B cell (primary cell): Measurements from ENCODE around the gene TRPV4. TPM values are rescaled to one million over a fixed set of nuclear protein-coding genes. Genes with fewer than 3 reads are reported as not detected.

ENCODE experiments used
- ATAC-seq: fragments of 200-7000 bp; cut with Tn5 transposase; one replicate; pipeline ENCODE4 v1.10.0; 2021; ENCODE audit warnings: low read depth, mild to moderate bottlenecking, moderate number of reproducible peaks, moderate library complexity
- CTCF ChIA-PET: fragments of 350-600 bp; sonication (Branson Sonifier 250); formaldehyde crosslinking; loops from one replicate; lab custom pipeline; 2021; ENCODE audit warnings: antibody characterized with exemption, inconsistent platforms; lab: Charles Lee
- POLR2A ChIA-PET: fragments of 350-600 bp; sonication (Branson Sonifier 250); formaldehyde crosslinking; loops from one replicate; lab custom pipeline; 2021; ENCODE audit warnings: antibody characterized with exemption; lab: Charles Lee
- DNase-seq: peaks from one replicate; pipeline ENCODE4 v3.0.0; 2013
- H2AFZ ChIP-seq: 2 replicates; pipeline ENCODE4 v1.6.1; 2012; ENCODE audit warnings: mild to moderate bottlenecking, low read depth, low read length; ENCODE audit not compliant: insufficient read depth, poor library complexity, severe bottlenecking
- H3K27ac ChIP-seq, 2 donors: 1 replicate in 1 of 2; 2 replicates in 1 of 2; pipeline ENCODE4 v1.5.1; 2012 to 2013; ENCODE audit warnings: low read length in 2 of 2, mild to moderate bottlenecking in 2 of 2, moderate library complexity in 1 of 2
- H3K27me3 ChIP-seq, 4 experiments: fragments of 200-600 bp in 1 of 4; sonication (generic) in 1 of 4; replicated peaks in 1 of 4; 1 replicate in 2 of 4; 2 replicates in 2 of 4; pipeline versions ENCODE4 v1.6.1 to v1.7.0; 2013 to 2016; ENCODE audit warnings: low read length in 3 of 4, mild to moderate bottlenecking in 2 of 4, mixed read lengths in 1 of 4, moderate library complexity in 1 of 4; ENCODE audit not compliant: insufficient read depth in 4 of 4, control insufficient read depth in 3 of 4; ENCODE audit errors: control extremely low read depth in 1 of 4
- H3K36me3 ChIP-seq, 2 experiments: replicated peaks in 1 of 2; 1 replicate in 1 of 2; 2 replicates in 1 of 2; pipeline versions ENCODE4 v1.6.1 to v1.7.1; 2013; ENCODE audit warnings: low read length in 1 of 2; ENCODE audit not compliant: insufficient read depth in 2 of 2, control insufficient read depth in 1 of 2; ENCODE audit errors: control extremely low read depth in 1 of 2, extremely low read depth in 1 of 2
- H3K4me1 ChIP-seq, 2 donors: fragments of 200-600 bp in 1 of 2; sonication (generic) in 1 of 2; 1 replicate in 1 of 2; 2 replicates in 1 of 2; pipeline versions ENCODE4 v1.5.1 to v1.6.1; 2013 to 2017; ENCODE audit warnings: low read length in 2 of 2; ENCODE audit not compliant: control insufficient read depth in 2 of 2, insufficient read depth in 2 of 2
- H3K4me2 ChIP-seq: replicated peaks from 2 replicates; pipeline ENCODE3; 2012; ENCODE audit warnings: mild to moderate bottlenecking, low read depth, low read length; ENCODE audit not compliant: poor library complexity, severe bottlenecking
- H3K4me3 ChIP-seq, 5 experiments: fragments of 200-600 bp in 1 of 5; sonication (generic) in 1 of 5; 1 replicate in 3 of 5; 2 replicates in 2 of 5; pipeline versions ENCODE4 v1.5.1 to v1.7.0; 2011 to 2016; ENCODE audit warnings: low read length in 4 of 5, mild to moderate bottlenecking in 4 of 5, low read depth in 2 of 5, control low read depth in 1 of 5, moderate library complexity in 1 of 5; ENCODE audit not compliant: insufficient read depth in 1 of 5; ENCODE audit errors: control extremely low read depth in 1 of 5, extremely low read depth in 1 of 5
- H3K79me2 ChIP-seq: fragments of 200-600 bp; sonication (generic); one replicate; pipeline ENCODE4 v1.6.0; 2016; ENCODE audit warnings: low read length; ENCODE audit not compliant: control insufficient read depth, insufficient read depth
- H3K9ac ChIP-seq: fragments of 200-600 bp; sonication (generic); 2 replicates; pipeline ENCODE4 v1.6.1; 2017; ENCODE audit warnings: mild to moderate bottlenecking, low read length, moderate library complexity
- H3K9me3 ChIP-seq, 3 donors: one replicate each; pipeline versions ENCODE4 v1.6.1 to v1.7.1; 2013; ENCODE audit warnings: low read length in 2 of 3; ENCODE audit not compliant: control insufficient read depth in 2 of 3, insufficient read depth in 1 of 3; ENCODE audit errors: control extremely low read depth in 1 of 3
- H4K20me1 ChIP-seq: 2 replicates; pipeline ENCODE4 v1.6.0; 2012; ENCODE audit warnings: mild to moderate bottlenecking, low read length; ENCODE audit not compliant: insufficient read depth, control insufficient read depth, poor library complexity, severe bottlenecking
- H3K27ac Mint-ChIP-seq: one replicate; pipeline ENCODE4 v1.8.0; 2021; ENCODE audit warnings: mixed read lengths
- H3K27me3 Mint-ChIP-seq: one replicate; pipeline ENCODE4 v1.8.0; 2021; ENCODE audit warnings: mixed read lengths
- H3K4me1 Mint-ChIP-seq: one replicate; pipeline ENCODE4 v1.8.0; 2021; ENCODE audit warnings: mixed read lengths
- H3K4me3 Mint-ChIP-seq: one replicate; pipeline ENCODE4 v1.8.0; 2021; ENCODE audit warnings: mixed read lengths
- H3K9me3 Mint-ChIP-seq: one replicate; pipeline ENCODE4 v1.8.0; 2022; ENCODE audit warnings: mixed read lengths; ENCODE audit not compliant: insufficient read depth
- CTCF ChIP-seq: fragments of 200-600 bp; IDR thresholded peaks from one replicate; pipeline ENCODE4 v1.8.0; 2022; ENCODE audit warnings: antibody characterized with exemption, mild to moderate bottlenecking
- EZH2 ChIP-seq: IDR thresholded peaks from 2 replicates; pipeline ENCODE4 v1.6.1; 2012; ENCODE audit warnings: borderline replicate concordance, low read depth, mild to moderate bottlenecking, moderate library complexity, low read length; ENCODE audit not compliant: insufficient read depth, poor library complexity, severe bottlenecking
- WGBS: methylation state at CpG from one replicate; pipeline ENCODE4 v1.1.5; 2013; ENCODE audit warnings: missing lambda C conversion rate; ENCODE audit not compliant: insufficient coverage; 5-methylcytosine and 5-hydroxymethylcytosine counted together
- intact Hi-C: fragments of 100-400 bp; cut with micrococcal nuclease; formaldehyde crosslinking; loops from one replicate; pipeline ENCODE4 v1.10.0; 2022
- polyA plus RNA-seq: library from polyadenylated mRNA; depleted of rRNA; stranded (reverse); fragments of >200 nt; gene quantifications from 2 replicates; pipeline ENCODE4 v1.2.3, GENCODE V29; 2012
- total RNA-seq, 2 donors: library from RNA; stranded (reverse); fragments of 120-200 nt in 1 of 2; gene quantifications; 1 replicate in 1 of 2; 2 replicates in 1 of 2; pipeline versions ENCODE4 v1.2.3 to v1.2.4, GENCODE V29; 2013 to 2022

Gene TRPV4
- total and polyA plus RNA-seq, 2 donors (not counting 1 experiment from before 2014, with no cell fraction given) = not detected

DNA sequence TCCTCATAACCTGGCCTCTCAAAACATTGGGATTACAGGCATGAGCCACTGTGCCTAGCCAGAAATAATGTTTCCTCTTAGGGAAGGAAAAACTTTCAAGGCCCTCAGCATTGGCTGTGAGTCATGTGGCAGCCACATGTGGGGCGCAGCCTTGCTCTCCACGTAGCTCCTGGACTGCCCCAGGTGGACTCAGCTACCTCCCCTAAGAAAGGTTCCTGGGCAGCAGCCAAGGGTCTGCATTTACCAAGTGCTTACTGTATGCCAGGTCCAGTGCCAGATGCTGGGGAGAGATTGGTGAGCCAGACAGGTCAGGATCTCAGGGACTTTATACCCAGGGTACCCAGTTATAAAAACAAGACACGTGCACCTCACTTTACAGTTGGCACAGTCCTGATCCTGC is 3.7 kb upstream of the TRPV4 start:
- no peaks in the 10 kb centered on the region for H3K79me2 ChIP-seq
- H3K4me1 Mint-ChIP-seq = peaks cover 4% of the 10 kb centered on the region
- 75% methylated on average over 2 of the region's 3 CpGs for WGBS
- H3K27me3 ChIP-seq = peaks cover 0 to 24% (median 6%) of the 10 kb centered on the region in 4 experiments
- no peak overlapping the region for H3K4me2 ChIP-seq
- DNase-seq (no peak), ATAC-seq (no peak)
- CTCF ChIA-PET = interaction anchor here (4.0 kb wide), 1 partner anchor 8 kb away, joined by 17 read pairs; no protein-coding TSS in a partner anchor
- H3K9ac ChIP-seq = no peak overlapping the region
- intact Hi-C loops = no loop called here
- H3K4me3 Mint-ChIP-seq = no peak overlapping the region
- TF ChIP-seq EZH2 = no peak
- TF ChIP-seq CTCF = no peak
- no peaks in the 10 kb centered on the region for H3K36me3 ChIP-seq
- H3K27ac ChIP-seq = no peak overlapping the region
- H3K4me1 ChIP-seq = no peaks in the 10 kb centered on the region
- no peaks in the 10 kb centered on the region for H3K9me3 ChIP-seq
- H3K9me3 Mint-ChIP-seq = no peaks in the 10 kb centered on the region
- peaks cover 10% of the 10 kb centered on the region for H3K27me3 Mint-ChIP-seq
- H3K27ac Mint-ChIP-seq = no peak overlapping the region
- H4K20me1 ChIP-seq = no peaks in the 10 kb centered on the region
- POLR2A ChIA-PET = interaction anchor here (0.7 kb wide), 1 partner anchor 195 kb away, joined by 5 read pairs; no protein-coding TSS in a partner anchor
- no peak overlapping the region for H3K4me3 ChIP-seq
- H2AFZ ChIP-seq = no peak overlapping the region

DNA sequence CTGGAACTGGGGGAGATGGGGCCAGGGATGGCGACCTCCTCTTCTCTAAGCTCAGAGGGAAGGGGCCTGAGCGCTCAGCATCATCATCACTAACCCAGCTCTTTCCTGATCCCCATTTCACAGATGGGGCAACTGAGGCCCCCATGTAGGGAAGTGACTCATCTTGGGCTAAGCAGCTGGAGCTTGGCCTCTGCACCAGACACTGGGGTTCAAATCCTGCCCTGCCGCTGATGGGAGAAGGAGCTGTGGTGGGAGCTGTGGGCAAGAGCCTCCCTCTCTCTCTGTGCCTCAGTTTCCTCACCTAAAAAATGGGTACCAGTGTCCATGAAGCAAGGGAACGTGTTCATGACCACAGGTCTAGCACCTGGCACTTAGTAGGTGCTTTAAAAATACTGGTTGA is 2.6 kb upstream of the TRPV4 start:
- Histone ChIP-seq H3K4me1 (no peaks in the 10 kb centered on the region), H3K79me2 (no peaks in the 10 kb centered on the region), H3K27ac (no peak overlapping the region), H3K4me2 (no peak overlapping the region), H3K27me3 (peaks cover 0 to 34% (median 9%) of the 10 kb centered on the region in 4 experiments), H3K9me3 (no peaks in the 10 kb centered on the region), H2AFZ (no peak overlapping the region), H3K9ac (no peak overlapping the region), H3K4me3 (no peak overlapping the region), H4K20me1 (no peaks in the 10 kb centered on the region), H3K36me3 (no peaks in the 10 kb centered on the region)
- peaks cover 4% of the 10 kb centered on the region for H3K4me1 Mint-ChIP-seq
- no peak for ATAC-seq
- ChIA-PET CTCF (interaction anchor here (4.0 kb wide), 1 partner anchor 9 kb away, joined by 17 read pairs; no protein-coding TSS in a partner anchor), POLR2A (no interaction called here)
- H3K27me3 Mint-ChIP-seq = peaks cover 21% of the 10 kb centered on the region
- intact Hi-C loops = no loop called here
- TF ChIP-seq CTCF (no peak), EZH2 (no peak)
- no peak for DNase-seq
- H3K27ac Mint-ChIP-seq = no peak overlapping the region
- 86% methylated on average over 1 of the region's 4 CpGs for WGBS
- no peak overlapping the region for H3K4me3 Mint-ChIP-seq
- H3K9me3 Mint-ChIP-seq = no peaks in the 10 kb centered on the region
